ENCODE data around the gene MKRN2.

MKRN2 gene

DNA sequence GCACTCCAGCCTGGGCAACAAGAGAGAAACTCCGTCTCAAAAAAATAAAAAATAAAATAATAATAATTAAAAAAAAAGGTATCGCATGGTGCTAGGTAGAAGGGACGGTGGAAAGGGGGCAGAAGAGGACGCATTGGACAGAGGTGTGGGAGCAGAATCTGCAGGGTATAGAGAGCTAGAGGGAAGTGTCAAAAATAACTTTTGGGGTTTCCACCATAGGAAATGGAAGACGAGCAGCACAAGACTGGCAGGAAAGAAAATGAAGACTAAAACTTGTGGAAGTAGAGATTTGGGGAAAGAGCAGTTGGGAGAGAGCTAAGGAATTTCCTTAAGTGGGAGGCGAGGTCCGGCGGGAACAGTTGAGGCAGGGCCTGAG lies 585 bp upstream of the MKRN2 start:
- no peak for DNase-seq

GRCh38 chr3:12557473-12558100 lies 700 bp downstream of the MKRN2 start:
- DNase-seq = no peak

GRCh38 chr3:12558706-12559105 lies 1.8 kb downstream of the MKRN2 start:
- no peak for DNase-seq

- DNase-seq = no peak
Measured at GRCh38 chr3:12559520-12559919, 2.6 kb downstream of the MKRN2 start.

- no peak for DNase-seq
Measured at GRCh38 chr3:12560505-12561190, 3.8 kb downstream of the MKRN2 start.

DNA sequence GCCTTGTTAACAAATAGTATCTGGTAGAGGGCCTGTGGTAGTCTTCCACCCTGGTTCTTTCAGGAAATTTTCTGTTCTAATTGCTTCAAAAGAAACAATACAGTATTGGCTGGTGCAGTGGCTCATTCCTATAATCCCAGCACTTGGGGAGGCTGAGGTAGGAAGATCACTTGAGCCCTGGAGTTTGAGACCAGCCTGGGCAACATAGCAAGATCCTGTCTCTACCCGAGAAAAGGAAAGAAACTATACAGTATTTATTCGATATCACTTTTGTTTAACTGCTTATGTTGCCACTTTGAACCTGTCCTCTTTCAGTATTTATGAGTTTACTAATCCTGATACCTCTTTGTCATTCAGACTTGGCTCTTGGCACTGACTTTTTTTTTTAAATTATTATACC lies 4.5 kb downstream of the MKRN2 start:
- no peak for DNase-seq

DNA sequence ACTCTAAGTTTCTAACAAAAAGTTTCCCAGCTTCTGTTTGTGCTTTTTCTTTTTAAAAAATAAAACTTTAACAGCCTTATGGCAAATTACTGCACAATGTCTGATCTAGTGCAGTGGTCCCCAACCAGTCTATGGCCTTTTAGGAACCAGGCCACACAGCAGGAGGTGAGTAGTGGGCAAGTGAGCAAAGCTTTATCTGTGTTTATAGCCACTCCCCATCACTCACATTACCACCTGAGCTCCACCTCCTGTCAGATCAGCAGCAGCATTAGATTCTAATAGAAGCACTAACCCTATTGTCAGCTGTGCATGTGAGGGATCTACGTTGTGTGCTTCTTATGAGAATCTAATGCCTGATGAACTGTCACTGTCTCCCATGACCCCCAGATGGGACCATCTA lies 5.6 kb downstream of the MKRN2 start:
- no peak for DNase-seq

- DNase-seq = no peak
Measured at GRCh38 chr3:12566976-12567375, 10.1 kb downstream of the MKRN2 start.

DNA sequence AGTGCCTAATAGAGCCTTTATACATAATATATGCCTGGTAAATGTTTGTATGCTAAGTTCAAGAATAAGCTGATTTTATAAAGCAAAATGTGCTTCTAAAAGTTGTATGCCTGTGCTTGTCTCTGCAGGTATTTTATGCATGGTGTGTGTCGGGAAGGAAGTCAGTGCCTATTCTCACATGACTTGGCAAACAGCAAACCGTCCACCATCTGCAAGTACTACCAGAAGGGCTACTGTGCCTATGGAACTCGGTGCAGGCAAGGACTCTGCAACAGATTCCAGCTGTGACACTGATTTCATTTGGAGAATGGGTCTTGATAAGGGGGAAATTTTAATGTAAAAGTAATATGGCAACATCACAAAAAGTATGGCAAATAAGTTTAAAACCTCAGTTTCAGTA lies 11.9 kb downstream of the MKRN2 start:
- DNase-seq = no peak

DNA sequence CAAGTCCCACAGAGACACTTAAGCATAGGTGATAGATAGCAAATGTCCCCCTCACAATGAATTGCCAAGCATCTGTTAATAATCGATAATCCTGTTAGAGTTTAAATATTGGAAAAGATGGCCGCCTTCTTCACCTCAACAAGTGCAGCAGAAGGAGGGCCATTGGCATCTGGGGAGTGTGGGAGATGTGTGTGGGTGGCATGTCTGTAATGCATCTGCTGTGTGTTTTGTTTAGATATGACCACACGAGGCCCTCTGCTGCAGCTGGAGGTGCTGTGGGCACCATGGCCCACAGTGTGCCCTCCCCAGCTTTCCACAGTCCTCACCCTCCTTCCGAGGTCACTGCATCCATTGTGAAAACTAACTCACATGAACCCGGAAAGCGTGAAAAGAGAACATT lies 12.9 kb downstream of the MKRN2 start:
- no peak for DNase-seq

DNA sequence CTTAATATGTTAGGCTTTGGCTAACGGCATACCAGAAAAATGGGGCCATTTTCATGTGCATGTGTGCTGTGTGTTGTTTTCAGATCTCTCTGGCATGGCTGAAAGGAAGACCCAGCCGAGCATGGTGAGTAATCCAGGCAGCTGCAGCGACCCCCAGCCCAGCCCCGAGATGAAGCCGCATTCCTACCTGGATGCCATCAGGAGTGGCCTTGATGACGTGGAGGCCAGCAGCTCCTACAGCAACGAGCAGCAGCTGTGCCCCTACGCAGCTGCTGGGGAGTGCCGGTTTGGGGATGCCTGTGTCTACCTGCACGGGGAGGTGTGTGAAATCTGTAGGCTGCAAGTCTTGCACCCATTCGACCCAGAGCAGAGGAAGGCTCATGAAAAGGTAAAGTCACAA lies 15.1 kb downstream of the MKRN2 start:
- DNase-seq = no peak

DNA sequence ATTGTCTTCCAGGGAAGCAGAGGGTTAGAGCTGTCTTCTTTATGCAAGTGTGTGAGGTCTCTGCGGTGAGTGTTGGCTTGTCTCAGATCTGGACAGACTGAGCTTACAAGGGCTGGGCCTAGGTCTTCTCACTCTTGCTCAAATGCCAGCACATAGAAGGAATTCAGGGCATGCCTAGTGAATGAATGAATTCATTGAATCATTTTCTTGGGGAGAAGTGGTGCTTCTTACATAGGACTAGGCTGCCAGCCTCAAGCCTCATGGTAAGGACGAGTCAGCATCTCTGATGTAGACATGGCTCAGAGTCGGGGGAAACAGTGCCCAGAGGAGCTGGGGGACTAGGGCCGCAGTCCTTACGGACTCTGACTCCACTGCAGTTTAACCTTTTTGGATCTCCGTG lies 17.2 kb downstream of the MKRN2 start:
- no peak for DNase-seq

DNA sequence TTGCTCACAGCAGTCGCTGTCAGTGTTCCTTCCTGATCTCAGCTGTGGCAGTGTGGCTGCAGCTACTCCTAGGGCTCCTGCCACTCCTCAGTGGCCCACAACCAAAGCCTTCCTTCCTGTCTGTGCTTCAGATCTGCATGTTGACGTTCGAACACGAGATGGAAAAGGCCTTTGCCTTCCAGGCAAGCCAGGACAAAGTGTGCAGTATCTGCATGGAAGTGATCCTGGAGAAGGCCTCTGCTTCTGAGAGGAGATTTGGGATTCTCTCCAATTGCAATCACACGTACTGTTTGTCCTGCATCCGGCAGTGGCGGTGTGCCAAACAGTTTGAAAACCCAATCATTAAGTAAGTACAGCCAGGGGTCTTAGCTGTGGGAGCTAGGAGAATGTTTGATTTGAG lies 17.8 kb downstream of the MKRN2 start:
- no peak for DNase-seq

- DNase-seq = no peak
Measured at GRCh38 chr3:12577379-12577778, 20.5 kb downstream of the MKRN2 start.

DNA sequence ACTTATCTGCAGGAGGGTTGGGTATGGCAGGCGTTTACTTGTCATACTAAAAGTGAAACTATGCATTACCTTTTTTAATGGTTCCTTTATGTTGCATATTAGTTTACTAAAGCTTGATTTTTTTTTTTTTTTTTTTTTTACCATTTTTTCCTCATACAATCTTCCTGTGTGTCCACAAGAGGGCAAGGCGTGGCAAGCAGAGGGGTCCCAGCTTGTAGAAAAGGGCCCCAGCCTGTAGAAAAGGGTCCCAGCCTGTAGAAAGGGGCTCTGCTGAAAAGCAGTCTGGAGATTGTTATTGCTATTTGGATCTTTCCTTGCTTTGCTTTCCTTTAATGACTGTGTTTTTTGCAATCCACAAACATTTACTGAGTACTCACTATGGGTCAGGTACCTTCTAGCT lies 21.9 kb downstream of the MKRN2 start:
- no peak for DNase-seq

DNA sequence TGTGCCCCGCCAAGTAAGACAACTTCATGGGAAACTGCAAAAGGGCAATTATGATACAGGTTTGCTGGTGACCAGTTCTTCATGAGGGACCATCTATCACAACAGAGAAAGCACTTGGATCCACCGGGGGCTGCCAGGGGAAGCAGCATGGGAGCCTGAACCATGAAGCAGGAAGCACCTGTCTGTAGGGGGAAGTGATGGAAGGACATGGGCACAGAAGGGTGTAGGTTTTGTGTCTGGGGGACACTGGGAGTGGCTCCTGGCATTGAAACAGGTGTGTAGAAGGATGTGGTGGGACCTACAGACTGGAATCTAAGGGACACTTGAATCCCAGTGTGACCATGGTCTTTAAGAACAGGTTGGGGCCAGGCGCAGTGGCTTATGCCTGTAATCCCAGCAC lies 22.6 kb downstream of the MKRN2 start:
- DNase-seq = no peak

DNA sequence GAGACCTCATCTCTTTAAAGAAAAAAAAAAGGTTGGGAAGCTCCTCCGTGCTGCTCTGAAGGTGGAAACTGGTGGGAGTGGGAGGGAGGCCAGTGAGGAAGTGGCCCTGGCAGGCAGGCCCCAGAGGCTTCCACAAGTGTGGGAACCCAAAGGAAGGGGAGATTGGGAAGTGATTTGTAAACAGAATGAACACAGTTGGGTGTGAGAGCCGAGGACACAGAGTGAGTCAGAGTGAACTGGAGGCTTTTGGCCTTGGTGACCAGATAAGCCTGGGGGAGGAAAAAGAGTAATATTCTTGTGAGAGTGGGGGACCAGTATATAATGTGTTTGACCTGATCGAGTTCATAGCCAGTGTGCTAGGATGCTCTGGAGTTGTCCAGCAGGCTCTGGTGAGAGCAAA lies 23.0 kb downstream of the MKRN2 start:
- DNase-seq = no peak

DNA sequence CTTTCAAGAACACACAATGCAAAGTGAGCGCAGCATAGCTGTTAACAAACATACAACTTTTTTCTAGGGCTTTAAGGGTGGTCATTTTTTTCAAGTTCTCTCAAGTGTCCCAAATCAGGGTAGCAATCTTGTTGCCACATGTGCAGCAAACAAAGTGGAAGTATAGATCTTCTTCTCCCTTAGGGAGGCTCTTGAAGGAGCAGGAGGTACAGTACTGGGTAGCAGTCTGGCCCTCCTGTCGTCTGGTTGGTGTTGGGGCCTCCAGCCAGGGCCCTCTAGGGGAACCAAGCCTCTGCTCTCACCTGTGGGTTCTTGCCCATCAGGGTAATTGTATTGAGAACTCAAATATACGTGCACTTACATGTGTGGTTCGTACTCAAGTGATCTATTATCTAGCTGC lies 25.8 kb downstream of the MKRN2 start:
- DNase-seq = no peak

DNA sequence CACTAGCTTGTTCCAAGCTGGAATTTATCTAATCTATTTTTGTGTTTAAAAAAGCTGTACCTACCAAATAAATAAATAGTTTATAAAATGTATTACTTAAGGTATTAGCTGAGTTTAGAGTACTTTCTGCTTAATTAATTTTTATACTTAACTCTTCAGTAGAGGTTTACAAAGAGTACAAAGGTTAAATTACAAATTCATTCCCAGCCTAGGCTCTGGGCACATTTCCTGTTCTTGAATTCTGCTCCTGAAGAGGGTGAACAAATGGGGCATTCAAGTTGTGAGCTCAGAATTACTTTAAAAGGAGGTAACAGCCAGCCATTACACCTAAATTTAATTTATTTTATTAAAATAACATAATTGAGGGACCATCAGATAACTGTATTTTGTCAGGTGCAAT lies 26.4 kb downstream of the MKRN2 start:
- no peak for DNase-seq

GRCh38 chr3:12584083-12584482 lies 27.2 kb downstream of the MKRN2 start:
- DNase-seq = no peak

GRCh38 chr3:12585181-12585580 lies 28.3 kb downstream of the MKRN2 start:
- no peak for DNase-seq

DNA sequence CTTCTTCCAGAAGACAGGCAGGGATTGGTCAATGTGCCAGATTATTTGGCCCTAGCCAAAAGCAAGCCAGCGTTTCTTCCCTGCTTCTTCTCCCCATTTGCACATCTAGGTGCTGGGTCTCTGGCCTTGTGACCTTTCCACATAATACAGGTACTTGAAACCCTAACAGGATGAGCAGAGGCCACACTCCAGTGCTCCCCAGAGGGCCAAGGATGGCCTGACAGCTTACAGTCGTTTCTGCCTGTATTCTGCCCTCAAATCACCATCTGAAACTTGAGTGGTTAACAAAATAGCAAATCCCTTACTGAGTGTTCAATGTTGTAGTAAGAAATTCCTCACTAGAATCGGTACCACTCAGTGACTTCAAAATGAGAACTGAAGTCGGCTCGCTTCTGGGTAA lies 29.1 kb downstream of the MKRN2 start:
- no peak for DNase-seq

DNA sequence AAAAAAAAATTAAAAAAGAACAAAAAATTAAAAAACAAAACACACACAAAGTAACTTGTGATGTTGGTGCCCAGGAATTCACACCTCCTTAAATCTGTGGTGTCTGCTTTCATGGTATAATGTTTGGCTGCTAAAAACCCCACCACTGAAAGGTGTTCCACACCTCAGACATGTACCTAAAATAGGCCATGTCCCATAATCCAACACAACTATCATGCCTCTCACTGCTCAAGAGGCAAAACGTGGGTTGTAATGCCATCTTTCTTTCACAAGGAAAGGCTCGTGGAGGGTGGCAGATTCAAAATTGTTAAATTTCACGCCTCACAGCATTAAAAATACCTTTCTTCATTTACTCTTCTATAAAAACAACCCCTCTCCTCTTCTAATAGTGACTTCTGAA lies 29.5 kb downstream of the MKRN2 start:
- no peak for DNase-seq

DNA sequence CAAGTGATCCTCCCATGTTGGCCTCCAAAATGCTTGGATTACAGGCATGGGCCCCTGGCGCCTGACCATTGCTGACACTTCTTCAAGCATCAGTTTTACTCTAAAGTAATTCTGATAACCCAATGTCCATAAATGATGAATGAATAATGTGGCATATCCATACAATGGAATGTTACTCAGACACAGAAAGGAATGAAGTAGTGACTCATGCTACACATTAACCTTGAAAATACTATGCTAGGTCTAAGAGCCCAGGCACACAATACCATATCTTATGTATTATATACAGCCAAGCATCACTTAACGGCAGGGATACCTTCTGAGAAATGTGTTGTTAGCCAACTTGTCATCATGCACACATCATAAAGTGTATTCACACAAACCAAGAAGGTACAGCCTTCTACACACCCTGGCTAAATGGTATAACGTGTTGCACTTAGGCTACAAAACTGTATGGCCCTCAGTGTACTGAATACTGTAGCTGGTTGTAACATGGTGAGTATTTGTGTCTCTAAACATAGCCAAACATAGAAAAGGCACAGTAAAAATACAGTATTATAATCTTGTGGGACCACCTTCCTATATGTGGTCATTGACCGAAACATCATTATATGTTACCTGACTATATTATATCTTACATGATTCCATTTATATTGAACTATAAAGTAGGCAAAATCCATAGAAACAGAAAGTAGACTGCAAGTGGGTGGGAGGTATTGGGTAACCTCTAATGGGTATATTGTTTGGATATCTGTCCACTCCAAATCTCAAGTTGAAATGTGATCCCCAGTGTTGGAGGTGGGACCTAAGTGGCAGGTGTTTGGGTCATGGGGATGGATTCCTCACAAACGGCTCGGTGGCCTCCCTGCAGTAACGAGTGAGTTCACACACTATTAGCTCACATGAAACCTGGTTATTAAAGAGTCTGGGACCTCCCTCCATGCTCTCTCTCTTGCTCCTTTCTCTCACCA lies 31.4 kb downstream of the MKRN2 start:
- no peak for DNase-seq
